AG10803 (cell line): ENCODE measurements around the gene ZFYVE28.

Experiments
- DNase-seq: peaks from one replicate; pipeline ENCODE4 v3.0.0; 2010; ENCODE audit warnings: low read depth
- H3K4me3 ChIP-seq: 2 replicates; pipeline ENCODE4 v1.5.1; 2011; ENCODE audit warnings: mild to moderate bottlenecking, low read length, control low read depth
- CTCF ChIP-seq: conservative IDR thresholded peaks from 2 replicates; pipeline ENCODE4 v1.5.1; 2011; ENCODE audit warnings: mild to moderate bottlenecking, low read length, control low read depth, inconsistent platforms

Gene ZFYVE28

DNA sequence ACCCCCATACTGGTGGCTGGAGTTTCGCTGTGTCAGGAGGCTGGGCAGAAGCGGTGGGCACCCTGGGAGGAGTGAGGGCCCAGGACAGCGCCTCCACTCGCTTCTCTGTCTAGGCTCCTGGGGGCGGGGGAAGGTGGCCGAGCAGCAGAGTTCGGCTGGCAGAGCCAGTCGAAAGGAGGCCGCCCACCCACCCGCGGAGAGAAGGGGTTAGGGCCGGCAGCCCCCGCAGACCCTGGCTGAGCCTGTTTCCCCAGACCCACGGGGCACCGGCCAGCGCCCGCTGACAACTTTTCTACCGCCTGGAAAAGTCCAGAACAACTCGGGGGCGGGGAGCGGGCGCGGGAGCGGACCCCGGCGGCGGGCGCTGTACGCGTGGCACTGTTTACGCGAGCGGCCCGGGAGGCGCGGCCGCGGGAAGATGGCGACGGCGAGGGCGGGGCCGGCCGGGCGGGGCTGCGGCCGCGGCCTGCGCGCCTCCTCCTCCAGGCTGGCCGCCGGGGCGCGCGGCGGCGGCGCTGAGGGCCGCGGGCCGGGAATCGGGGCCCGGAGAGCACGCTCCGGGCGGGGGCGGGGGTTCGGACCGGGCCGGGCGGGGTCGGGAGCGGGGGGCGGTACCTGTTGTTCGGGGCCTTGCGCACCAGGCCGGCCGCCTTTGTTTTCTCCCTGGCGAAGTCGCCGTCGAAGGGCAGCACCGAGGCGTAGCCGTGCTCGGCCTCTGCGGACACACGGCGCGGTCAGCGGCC lies 157.2 kb downstream of the ZFYVE28 start:
- H3K4me3 ChIP-seq: peak overlapping the region; percentile 84
- TF ChIP-seq CTCF: no peak
- peak; percentile 53 for DNase-seq

- DNase-seq: no peak
- no peak for TF ChIP-seq CTCF
- peak overlapping the region; percentile 84 for H3K4me3 ChIP-seq
These were observed 157.9 kb downstream of the ZFYVE28 start for GRCh38 chr4:2260344-2261109.

DNA sequence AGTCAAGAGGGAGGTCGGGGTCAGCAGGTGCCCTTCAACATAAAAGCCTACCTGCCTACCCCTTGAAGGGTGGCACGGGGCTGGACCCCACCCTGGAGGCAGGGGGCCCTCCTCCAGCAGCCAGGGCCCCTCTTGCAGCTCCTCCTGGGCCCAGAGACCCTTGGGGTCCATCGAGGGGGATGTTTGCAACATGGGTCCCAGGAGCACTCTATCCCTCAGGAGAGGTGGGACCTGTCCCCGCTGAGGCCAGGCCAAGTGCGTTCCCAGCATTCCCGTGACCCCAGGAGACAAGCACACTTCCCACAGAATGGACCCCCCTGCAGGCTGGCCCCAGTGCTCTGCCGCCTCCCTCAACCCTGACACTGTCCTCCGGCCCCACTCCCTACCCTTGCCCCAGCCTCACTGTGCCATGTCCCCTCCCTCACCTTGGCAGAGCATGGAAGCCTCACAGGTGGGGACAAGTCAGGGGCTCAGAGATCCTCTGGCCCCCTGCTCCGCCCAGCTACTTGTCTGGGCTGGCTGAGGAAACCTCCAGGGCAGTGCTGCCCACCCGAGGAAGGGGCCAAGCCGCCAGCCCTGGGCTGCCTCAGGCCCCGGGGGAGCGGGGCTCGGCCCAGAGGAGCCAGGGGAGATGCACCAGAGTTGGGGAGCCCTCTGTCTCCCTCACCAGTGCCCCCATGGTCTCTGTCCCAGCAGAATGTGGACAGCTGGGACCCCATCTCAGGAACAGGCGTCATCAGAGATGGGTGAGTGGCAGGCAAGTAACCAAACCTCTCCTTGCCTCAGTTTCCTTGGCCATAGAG lies 158.7 kb downstream of the ZFYVE28 start:
- no peak for DNase-seq
- H3K4me3 ChIP-seq: peak overlapping the region; percentile 84
- no peak for TF ChIP-seq CTCF

GRCh38 chr4:2259036-2259540 lies 159.4 kb downstream of the ZFYVE28 start:
- DNase-seq: no peak
- no peak overlapping the region; the same call in 1 of the 2 replicates for H3K4me3 ChIP-seq
- TF ChIP-seq CTCF: no peak

GRCh38 chr4:2258091-2259035 lies 160.1 kb downstream of the ZFYVE28 start:
- no peak overlapping the region for H3K4me3 ChIP-seq
- no peak for DNase-seq
- TF ChIP-seq CTCF: no peak

- no peak for DNase-seq
- no peak for TF ChIP-seq CTCF
- no peak overlapping the region for H3K4me3 ChIP-seq
These were observed 160.9 kb downstream of the ZFYVE28 start for GRCh38 chr4:2257361-2258081.
